ENCODE measurements around the gene WNK4.

WNK4 gene

GRCh38 chr17:42791948-42792347, 11.5 kb downstream of the WNK4 start:
- H3K27me3 ChIP-seq (ENCODE audit: insufficient read depth, poor library complexity, severe bottlenecking) = no peaks in the 10 kb centered on the region
- H3K27ac ChIP-seq (ENCODE audit: poor library complexity, severe bottlenecking) = no peak overlapping the region
- peaks cover 2% of the 10 kb centered on the region for H3K4me1 ChIP-seq (ENCODE audit: insufficient read depth, poor library complexity, severe bottlenecking)
- DNase-seq (ENCODE audit: low spot score) (no peak), ATAC-seq (ENCODE audit: low read depth) (no peak)
- H3K9me3 ChIP-seq (ENCODE audit: severe bottlenecking) = no peaks in the 10 kb centered on the region
- no peak overlapping the region for H3K4me3 ChIP-seq (ENCODE audit: severe bottlenecking)
- no peak for TF ChIP-seq CTCF (IDR thresholded peaks at IDR 0.05; ENCODE audit: poor library complexity, severe bottlenecking)
- peaks cover 6% of the 10 kb centered on the region; the same call in 1 of the 2 replicates for H3K36me3 ChIP-seq (ENCODE audit: low read depth)

GRCh38 chr17:42792545-42792944, 12.1 kb downstream of the WNK4 start:
- no peak for DNase-seq (ENCODE audit: low spot score)
- no peak for ATAC-seq (ENCODE audit: low read depth)

GRCh38 chr17:42795061-42795460, 14.7 kb downstream of the WNK4 start:
- no peak for TF ChIP-seq CTCF (IDR thresholded peaks at IDR 0.05; ENCODE audit: poor library complexity, severe bottlenecking)
- Histone ChIP-seq H3K36me3 (ENCODE audit: low read depth) (peaks cover 8% of the 10 kb centered on the region; the same call in 1 of the 2 replicates), H3K4me3 (ENCODE audit: severe bottlenecking) (no peak overlapping the region), H3K27me3 (ENCODE audit: insufficient read depth, poor library complexity, severe bottlenecking) (no peaks in the 10 kb centered on the region), H3K27ac (ENCODE audit: poor library complexity, severe bottlenecking) (no peak overlapping the region), H3K4me1 (ENCODE audit: insufficient read depth, poor library complexity, severe bottlenecking) (peaks cover 9% of the 10 kb centered on the region), H3K9me3 (ENCODE audit: severe bottlenecking) (no peaks in the 10 kb centered on the region)
- ATAC-seq (ENCODE audit: low read depth) (no peak), DNase-seq (ENCODE audit: low spot score) (no peak)

More at GRCh38 chr17:42792545-42792944, 12.1 kb downstream of the WNK4 start:
- Histone ChIP-seq H3K4me3 (ENCODE audit: severe bottlenecking) (no peak overlapping the region), H3K27me3 (ENCODE audit: insufficient read depth, poor library complexity, severe bottlenecking) (no peaks in the 10 kb centered on the region), H3K9me3 (ENCODE audit: severe bottlenecking) (no peaks in the 10 kb centered on the region), H3K36me3 (ENCODE audit: low read depth) (peaks cover 8% of the 10 kb centered on the region; the same call in 1 of the 2 replicates), H3K4me1 (ENCODE audit: insufficient read depth, poor library complexity, severe bottlenecking) (peaks cover 8% of the 10 kb centered on the region), H3K27ac (ENCODE audit: poor library complexity, severe bottlenecking) (no peak overlapping the region)
- TF ChIP-seq CTCF (IDR thresholded peaks at IDR 0.05; ENCODE audit: poor library complexity, severe bottlenecking) = no peak

GRCh38 chr17:42795465-42795864, 15.1 kb downstream of the WNK4 start:
- peaks cover 9% of the 10 kb centered on the region for H3K4me1 ChIP-seq (ENCODE audit: insufficient read depth, poor library complexity, severe bottlenecking)
- no peak for TF ChIP-seq CTCF (IDR thresholded peaks at IDR 0.05; ENCODE audit: poor library complexity, severe bottlenecking)
- ATAC-seq (ENCODE audit: low read depth) (no peak), DNase-seq (ENCODE audit: low spot score) (no peak)
- no peaks in the 10 kb centered on the region for H3K9me3 ChIP-seq (ENCODE audit: severe bottlenecking)
- peaks cover 8% of the 10 kb centered on the region; the same call in 1 of the 2 replicates for H3K36me3 ChIP-seq (ENCODE audit: low read depth)
- H3K27me3 ChIP-seq (ENCODE audit: insufficient read depth, poor library complexity, severe bottlenecking) = no peaks in the 10 kb centered on the region
- H3K4me3 ChIP-seq (ENCODE audit: severe bottlenecking) = no peak overlapping the region
- H3K27ac ChIP-seq (ENCODE audit: poor library complexity, severe bottlenecking) = no peak overlapping the region

- DNase-seq (ENCODE audit: low spot score) (no peak), ATAC-seq (ENCODE audit: low read depth) (no peak)
- peaks cover 9% of the 10 kb centered on the region for H3K4me1 ChIP-seq (ENCODE audit: insufficient read depth, poor library complexity, severe bottlenecking)
- peaks cover 8% of the 10 kb centered on the region; the same call in 1 of the 2 replicates for H3K36me3 ChIP-seq (ENCODE audit: low read depth)
- no peak for TF ChIP-seq CTCF (IDR thresholded peaks at IDR 0.05; ENCODE audit: poor library complexity, severe bottlenecking)
- H3K9me3 ChIP-seq (ENCODE audit: severe bottlenecking) = no peaks in the 10 kb centered on the region
- H3K27me3 ChIP-seq (ENCODE audit: insufficient read depth, poor library complexity, severe bottlenecking) = no peaks in the 10 kb centered on the region
- H3K27ac ChIP-seq (ENCODE audit: poor library complexity, severe bottlenecking) = no peak overlapping the region
- H3K4me3 ChIP-seq (ENCODE audit: severe bottlenecking) = no peak overlapping the region
Measured at GRCh38 chr17:42796066-42796758, 15.8 kb downstream of the WNK4 start.

Data from RWPE2 (cell line).